Epithelial cell of esophagus (primary cell): ENCODE results near the gene MTAP.

Source experiments
- DNase-seq: peaks from one replicate; pipeline ENCODE4 v3.0.0; 2010; ENCODE audit warnings: low read depth
- H3K4me3 ChIP-seq: 2 replicates; pipeline ENCODE4 v1.5.1; 2011; ENCODE audit warnings: mild to moderate bottlenecking, low read length, control low read depth
- TF ChIP-seq, protein P1 (sequence below): IDR thresholded peaks from 2 replicates; pipeline ENCODE4 v1.5.1; 2011; ENCODE audit warnings: low read depth, mild to moderate bottlenecking, low read length, control low read depth, inconsistent platforms; ENCODE audit not compliant: insufficient read depth; ENCODE audit errors: missing control alignments

Gene MTAP

DNA sequence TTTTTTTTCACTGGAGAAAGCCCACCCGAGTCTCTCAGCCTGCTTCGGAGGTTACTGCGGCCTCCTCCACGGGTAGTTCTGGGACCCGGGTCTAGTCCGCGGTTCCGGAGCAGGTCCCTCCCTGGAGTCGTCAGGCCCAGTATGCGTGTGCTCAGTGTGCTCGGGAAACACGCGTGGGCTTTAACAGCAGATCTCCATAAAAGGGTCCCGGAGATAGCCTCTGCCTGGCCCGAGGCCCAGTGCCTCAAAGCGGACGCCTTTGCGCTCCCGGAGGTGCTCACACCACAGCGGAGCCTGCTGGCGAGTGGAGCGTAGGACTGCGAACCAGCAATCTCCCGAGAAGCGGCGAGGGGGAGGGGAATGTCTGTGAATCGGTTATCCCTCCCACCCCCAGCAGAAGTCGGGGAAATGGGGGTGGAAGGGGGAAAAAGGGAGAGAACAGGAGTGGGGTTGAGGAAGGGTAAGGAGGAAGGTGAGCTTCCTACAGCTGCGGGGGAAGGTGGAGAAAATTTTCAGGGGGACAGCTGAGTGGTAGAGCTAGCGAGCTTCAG, 163.0 kb downstream of the MTAP start:
- DNase-seq = peak; percentile 74
- H3K4me3 ChIP-seq = peak overlapping the region; percentile 42
- TF ChIP-seq, protein P1, sequence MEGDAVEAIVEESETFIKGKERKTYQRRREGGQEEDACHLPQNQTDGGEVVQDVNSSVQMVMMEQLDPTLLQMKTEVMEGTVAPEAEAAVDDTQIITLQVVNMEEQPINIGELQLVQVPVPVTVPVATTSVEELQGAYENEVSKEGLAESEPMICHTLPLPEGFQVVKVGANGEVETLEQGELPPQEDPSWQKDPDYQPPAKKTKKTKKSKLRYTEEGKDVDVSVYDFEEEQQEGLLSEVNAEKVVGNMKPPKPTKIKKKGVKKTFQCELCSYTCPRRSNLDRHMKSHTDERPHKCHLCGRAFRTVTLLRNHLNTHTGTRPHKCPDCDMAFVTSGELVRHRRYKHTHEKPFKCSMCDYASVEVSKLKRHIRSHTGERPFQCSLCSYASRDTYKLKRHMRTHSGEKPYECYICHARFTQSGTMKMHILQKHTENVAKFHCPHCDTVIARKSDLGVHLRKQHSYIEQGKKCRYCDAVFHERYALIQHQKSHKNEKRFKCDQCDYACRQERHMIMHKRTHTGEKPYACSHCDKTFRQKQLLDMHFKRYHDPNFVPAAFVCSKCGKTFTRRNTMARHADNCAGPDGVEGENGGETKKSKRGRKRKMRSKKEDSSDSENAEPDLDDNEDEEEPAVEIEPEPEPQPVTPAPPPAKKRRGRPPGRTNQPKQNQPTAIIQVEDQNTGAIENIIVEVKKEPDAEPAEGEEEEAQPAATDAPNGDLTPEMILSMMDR = peak; percentile 66

DNA sequence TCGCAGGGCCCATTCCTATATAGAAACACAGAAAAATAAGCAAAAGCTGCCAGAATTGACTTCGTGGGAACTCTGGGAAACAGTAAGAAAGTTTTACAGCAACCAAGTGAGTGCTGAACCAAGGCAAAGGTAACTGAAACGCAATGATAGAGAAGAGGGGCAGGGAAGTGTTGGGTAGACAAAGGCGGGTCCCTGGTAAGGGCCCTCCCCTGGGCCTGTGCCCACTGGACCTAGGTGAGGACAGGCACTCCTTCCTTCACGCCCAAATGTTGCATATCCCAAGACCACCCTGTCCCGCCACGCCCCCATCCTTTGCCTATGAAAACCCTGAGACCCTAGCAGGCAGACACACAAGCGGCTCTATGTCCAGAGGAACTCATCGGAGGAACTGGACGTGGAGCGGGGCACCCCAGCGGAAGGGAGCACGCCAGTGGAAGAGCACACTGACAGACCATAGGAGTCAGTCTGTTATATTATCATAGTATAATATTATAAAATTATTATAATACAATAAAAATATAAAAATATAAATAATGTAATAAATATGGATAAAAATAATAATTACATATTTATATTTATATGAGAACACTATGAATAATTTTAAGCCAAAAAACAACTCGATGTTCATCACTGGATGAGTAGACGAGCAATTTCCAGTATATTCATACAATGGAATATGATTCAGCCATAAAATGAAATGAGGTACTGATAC, 163.9 kb downstream of the MTAP start:
- no peak for DNase-seq
- TF ChIP-seq, protein P1 = no peak
- no peak overlapping the region for H3K4me3 ChIP-seq

DNA sequence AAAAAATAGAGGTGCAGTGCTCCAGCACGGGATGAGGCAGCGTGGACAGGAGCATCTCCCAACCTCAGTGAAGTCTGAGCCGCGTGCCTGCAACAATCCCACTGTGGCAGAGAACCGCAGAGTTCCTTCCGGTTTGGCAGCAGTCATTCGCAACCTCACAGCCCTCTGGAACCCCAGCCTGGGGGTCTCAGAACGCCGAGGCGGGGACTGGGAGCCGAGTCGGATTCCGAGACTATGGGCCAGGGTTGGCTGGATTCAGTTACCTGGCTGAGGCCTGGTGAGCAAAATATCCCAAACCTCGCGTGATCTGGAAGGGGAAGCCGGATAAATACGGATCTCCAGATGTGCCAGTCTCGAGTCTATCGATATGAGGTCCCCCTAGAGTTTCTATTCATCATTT, 164.7 kb downstream of the MTAP start:
- TF ChIP-seq, protein P1 = no peak
- DNase-seq = no peak
- H3K4me3 ChIP-seq = no peak overlapping the region

DNA sequence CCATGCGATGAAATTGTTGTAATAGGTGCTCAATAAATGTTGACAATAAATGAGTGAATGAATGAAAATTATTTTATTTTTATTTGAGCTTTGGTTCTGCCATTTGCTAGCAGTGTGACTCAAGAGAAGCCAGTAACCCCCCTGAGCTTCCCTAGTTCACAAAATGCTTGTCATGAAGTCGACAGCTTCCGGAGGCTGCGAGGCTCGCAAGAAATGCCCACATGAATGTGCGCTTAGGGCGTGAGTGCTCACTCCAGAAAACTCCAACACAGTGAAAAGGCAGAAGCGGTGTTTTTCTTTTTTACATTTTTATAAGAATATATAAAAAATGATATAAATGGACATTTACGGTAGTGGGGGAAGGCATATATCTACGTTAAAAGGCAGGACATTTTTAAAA, 165.3 kb downstream of the MTAP start:
- no peak for DNase-seq
- H3K4me3 ChIP-seq = no peak overlapping the region
- TF ChIP-seq, protein P1 = no peak

DNA sequence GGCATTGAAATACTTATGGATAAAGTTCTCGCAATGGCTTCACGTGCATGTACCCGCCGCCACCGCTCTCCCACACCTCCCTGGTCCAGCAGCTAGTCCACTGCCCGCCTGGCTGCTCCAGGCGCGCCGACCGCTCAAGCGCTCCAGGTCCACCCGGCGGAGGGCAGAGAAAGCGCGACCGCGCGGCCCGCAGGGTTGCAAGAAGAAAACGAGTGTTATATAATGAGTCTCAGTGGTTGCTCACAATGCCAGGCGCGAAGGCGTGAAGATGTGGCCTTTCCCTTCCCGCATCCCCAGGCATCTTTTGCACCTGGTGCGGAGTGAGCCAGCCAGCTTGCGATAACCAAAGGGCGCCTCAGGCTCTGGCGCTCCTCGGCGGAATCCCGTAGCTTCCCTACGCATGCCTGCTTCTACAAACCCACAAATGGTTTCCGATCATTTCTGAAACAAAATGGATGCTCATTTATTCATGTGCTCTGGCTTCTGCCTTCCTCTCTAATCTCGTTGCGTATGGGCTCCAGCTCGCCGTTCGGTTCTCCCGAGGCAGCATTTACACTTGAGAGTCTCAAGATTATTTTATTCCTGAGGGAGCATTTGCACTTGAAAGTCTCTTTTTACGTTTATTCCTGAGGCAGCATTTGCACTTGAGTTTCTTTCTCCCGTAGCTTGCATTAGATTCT, 166.0 kb downstream of the MTAP start:
- peak; percentile 45 for DNase-seq
- no peak overlapping the region for H3K4me3 ChIP-seq
- TF ChIP-seq, protein P1 = no peak

DNA sequence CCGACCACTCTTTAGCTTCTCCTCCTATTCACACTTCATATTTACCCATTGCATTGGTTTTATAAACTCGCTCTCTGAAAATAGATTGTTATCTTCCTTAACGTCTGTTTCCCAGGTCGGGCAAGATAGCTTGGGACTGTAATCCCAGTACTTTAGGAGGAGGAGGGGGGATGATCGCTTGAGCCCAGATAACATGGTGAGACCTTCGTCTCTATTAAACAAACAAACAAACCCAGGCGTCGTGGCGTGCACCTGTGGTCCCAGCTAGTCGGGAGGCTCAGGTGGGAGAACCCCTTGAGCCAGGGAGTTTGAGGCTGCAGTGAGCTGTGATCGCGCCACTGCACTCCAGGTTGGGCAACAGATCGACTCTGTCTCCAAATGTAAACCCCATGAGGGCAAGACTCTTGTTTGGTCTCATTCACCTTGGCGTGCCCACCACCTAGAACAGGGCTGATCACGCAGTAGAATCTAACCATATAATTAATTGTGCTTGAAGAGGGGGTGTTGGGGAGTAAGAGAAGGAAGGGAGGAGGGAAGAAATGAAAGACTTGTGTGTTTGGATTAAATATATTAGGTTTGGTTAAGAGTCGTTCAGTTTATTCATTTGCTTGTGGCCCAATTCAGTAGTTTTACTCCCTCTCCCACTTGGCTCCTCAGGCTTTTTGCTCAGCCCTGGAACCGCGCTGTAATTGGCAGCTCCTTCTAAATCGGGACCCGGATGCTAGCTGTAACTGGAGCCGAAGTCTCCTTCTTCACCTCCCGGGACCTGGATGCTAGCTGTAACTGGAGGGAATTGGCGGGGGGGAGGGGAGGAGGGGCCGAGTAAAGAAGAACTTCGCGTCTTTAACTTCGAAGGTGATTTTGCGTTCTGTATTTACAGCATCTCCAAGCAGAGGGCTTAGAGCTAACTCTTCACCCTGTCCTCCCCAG, 166.8 kb downstream of the MTAP start:
- no peak overlapping the region for H3K4me3 ChIP-seq
- TF ChIP-seq, protein P1 = no peak
- no peak for DNase-seq
